Stimulated activated naive CD4-positive, alpha-beta T cell treated with Interleukin-2 at 50 U/mL for 16 hours (primary cell): ENCODE measurements around the gene GPR25.

Experiments
- DNase-seq: peaks from one replicate; lab custom pipeline; 2025; lab: John Stamatoyannopoulos, UW

GPR25 gene

GRCh38 chr1:200872446-200873115, at the start of gene GPR25:
GPR25 (plus strand) TSS chr1:200872981; CDS start chr1:200873038, 57 bp downstream.
- no peak for DNase-seq

- DNase-seq = no peak
These were observed 41.7 kb upstream of the GPR25 start for GRCh38 chr1:200831091-200831490.

- DNase-seq = no peak
These were observed 38.4 kb upstream of the GPR25 start for GRCh38 chr1:200834383-200834782.

- DNase-seq = no peak
These were observed 36.6 kb upstream of the GPR25 start for GRCh38 chr1:200836213-200836612.

- no peak for DNase-seq
These were observed 34.7 kb upstream of the GPR25 start for GRCh38 chr1:200837931-200838571.

- no peak for DNase-seq
These were observed 33.9 kb upstream of the GPR25 start for GRCh38 chr1:200838676-200839445.

- DNase-seq = no peak
These were observed 27.4 kb upstream of the GPR25 start for GRCh38 chr1:200845360-200845759.

- no peak for DNase-seq
These were observed 26.4 kb upstream of the GPR25 start for GRCh38 chr1:200846398-200846797.

GRCh38 chr1:200849430-200849829, 23.4 kb upstream of the GPR25 start:
- no peak for DNase-seq

- DNase-seq = no peak
These were observed 22.2 kb upstream of the GPR25 start for GRCh38 chr1:200850554-200850953.

- DNase-seq = no peak
These were observed 15.9 kb upstream of the GPR25 start for GRCh38 chr1:200856716-200857357.

- DNase-seq = no peak
These were observed 15.0 kb upstream of the GPR25 start for GRCh38 chr1:200857804-200858203.

GRCh38 chr1:200861937-200862647, 10.7 kb upstream of the GPR25 start:
- no peak for DNase-seq

GRCh38 chr1:200862713-200863415, 9.9 kb upstream of the GPR25 start:
- DNase-seq = no peak

- no peak for DNase-seq
These were observed 6.7 kb upstream of the GPR25 start for GRCh38 chr1:200866116-200866515.

- peak; percentile 61 for DNase-seq
These were observed 6.3 kb upstream of the GPR25 start for GRCh38 chr1:200866521-200866920.

- DNase-seq = no peak
These were observed 5.6 kb upstream of the GPR25 start for GRCh38 chr1:200867018-200867811.

GRCh38 chr1:200869376-200869752, 3.4 kb upstream of the GPR25 start:
- DNase-seq = no peak

GRCh38 chr1:200869753-200870391, 2.9 kb upstream of the GPR25 start:
- peak; percentile 29 for DNase-seq

GRCh38 chr1:200873116-200873670, 412 bp downstream of the GPR25 start:
- DNase-seq = no peak
